HepG2 (cell line): Measurements from ENCODE around the gene WDR7. TPM values are rescaled to one million over a fixed set of nuclear protein-coding genes. Genes with fewer than 3 reads are reported as not detected.

Experiments
- ATAC-seq: fragments of 200-7000 bp; cut with Tn5 transposase; 3 replicates; pipeline ENCODE4 v1.9.1; 2020; ENCODE audit warnings: mild to moderate bottlenecking, moderate library complexity
- BruUV-seq: library from RNA; stranded (reverse); fragments of 400-500 nt; replicated peaks from 2 replicates; lab custom pipeline; 2021; lab: Mats Ljungman, UMichigan
- CTCF ChIA-PET: fragments of 300-600 bp; formaldehyde crosslinking; extraction: SDS; loops from one replicate; lab custom pipeline; 2021; ENCODE audit warnings: low total read pairs, inconsistent platforms, low intra/inter-chr PET ratio; lab: Yijun Ruan, JAX
- POLR2A ChIA-PET: fragments of 350-600 bp; sonication (Branson Sonifier 250); formaldehyde crosslinking; loops from one replicate; lab custom pipeline; 2020; ENCODE audit warnings: antibody characterized with exemption, inconsistent platforms; lab: Yijun Ruan, JAX
- DNase-seq: peaks from one replicate; pipeline ENCODE4 v3.0.0-alpha.2; 2015; ENCODE audit warnings: low spot score
- FAIRE-seq: peaks from 3 replicates; lab custom pipeline; 2011; peaks lifted over from hg19 to GRCh38; lab: Jason Lieb, UNC
- H2AFZ ChIP-seq: one replicate; pipeline ENCODE4 v1.6.1; 2011; ENCODE audit warnings: low read length, inconsistent platforms
- H3K27ac ChIP-seq: fragments of 300-600 bp; 3 replicates; pipeline ENCODE4 v1.8.0; 2011; ENCODE audit warnings: mixed run types, mild to moderate bottlenecking, mixed read lengths, low read length, inconsistent platforms; ENCODE audit not compliant: insufficient read depth; ENCODE audit errors: extremely low read length
- H3K27me3 ChIP-seq, 2 experiments: fragments of 200-600 bp in 1 of 2; 2 replicates in 1 of 2; 3 replicates in 1 of 2; pipeline versions ENCODE4 v1.6.0 to v1.8.0; 2011; ENCODE audit warnings: low read length in 2 of 2, mild to moderate bottlenecking in 2 of 2, moderate library complexity in 2 of 2, inconsistent platforms in 1 of 2; ENCODE audit not compliant: insufficient read depth in 2 of 2, control insufficient read depth in 1 of 2
- H3K36me3 ChIP-seq, 2 experiments: fragments of 200-600 bp in 1 of 2; replicated peaks in 1 of 2; 2 replicates in 1 of 2; 3 replicates in 1 of 2; pipeline versions ENCODE4 v1.5.1 to v1.8.0; 2011; ENCODE audit warnings: low read length in 2 of 2, inconsistent platforms in 1 of 2; ENCODE audit not compliant: insufficient read depth in 2 of 2, control insufficient read depth in 1 of 2
- H3K4me1 ChIP-seq: 2 replicates; pipeline ENCODE4 v1.5.1; 2012; ENCODE audit warnings: low read length, inconsistent platforms; ENCODE audit not compliant: insufficient read depth
- H3K4me2 ChIP-seq: 2 replicates; pipeline ENCODE4 v1.6.0; 2011; ENCODE audit warnings: low read depth, low read length, inconsistent platforms
- H3K4me3 ChIP-seq, 3 experiments: fragments of 200-600 bp in 1 of 3; sonication (generic), shearing (Covaris generic) in 1 of 3; replicated peaks in 1 of 3; 2 replicates each; pipeline ENCODE4 v1.5.1; 2011 to 2016; ENCODE audit warnings: low read length in 3 of 3, inconsistent platforms in 2 of 3, low read depth in 2 of 3, mild to moderate bottlenecking in 2 of 3, control low read depth in 1 of 3, mixed read lengths in 1 of 3; ENCODE audit not compliant: insufficient read depth in 1 of 3
- H3K79me2 ChIP-seq: one replicate; pipeline ENCODE4 v1.6.1; 2011; ENCODE audit warnings: low read length, inconsistent platforms; ENCODE audit not compliant: insufficient read depth
- H3K9ac ChIP-seq: 2 replicates; pipeline ENCODE4 v1.6.0; 2011; ENCODE audit warnings: mild to moderate bottlenecking, low read depth, low read length, inconsistent platforms; ENCODE audit not compliant: insufficient read depth
- H3K9me3 ChIP-seq: 2 replicates; pipeline ENCODE4 v1.5.1; 2012; ENCODE audit warnings: mild to moderate bottlenecking, low read length
- H4K20me1 ChIP-seq: 2 replicates; pipeline ENCODE4 v1.6.0; 2011; ENCODE audit warnings: inconsistent platforms, mild to moderate bottlenecking, low read length, moderate library complexity; ENCODE audit not compliant: insufficient read depth
- NR1H2 ChIP-seq: sonication (generic); formaldehyde crosslinking; IDR thresholded peaks from 2 replicates; pipeline ENCODE4 v1.8.1; 2022; ENCODE audit warnings: low read depth, missing genetic modification reagents, borderline replicate concordance
- NR2F1 ChIP-seq, 2 experiments: fragments of 450-650 bp in 1 of 2; formaldehyde crosslinking in 1 of 2; IDR thresholded peaks; 2 replicates each; pipeline versions ENCODE4 v1.5.0 to v1.6.1; 2016 to 2020; ENCODE audit warnings: mild to moderate bottlenecking in 1 of 2, missing compliant biosample characterization in 1 of 2, missing genetic modification reagents in 1 of 2, moderate library complexity in 1 of 2
- NR2F2 ChIP-seq: IDR thresholded peaks from 2 replicates; pipeline ENCODE4 v1.6.1; 2012; ENCODE audit warnings: low read depth, inconsistent platforms, borderline replicate concordance
- RFX3 ChIP-seq: IDR thresholded peaks from 2 replicates; pipeline ENCODE4 v1.6.1; 2016; ENCODE audit warnings: missing biosample characterization, missing genetic modification reagents
- SCMH1 ChIP-seq: sonication (generic); formaldehyde crosslinking; IDR thresholded peaks from 2 replicates; pipeline ENCODE4 v1.9.0; 2021; ENCODE audit warnings: missing genetic modification reagents, mild to moderate bottlenecking, borderline replicate concordance
- SP2 ChIP-seq: sonication (generic); formaldehyde crosslinking; IDR thresholded peaks from 2 replicates; pipeline ENCODE4 v1.5.1; 2020; ENCODE audit warnings: mild to moderate bottlenecking, missing genetic modification reagents
- TBL1XR1 ChIP-seq: fragments of 150-350 bp; IDR thresholded peaks from 2 replicates; pipeline ENCODE4 v1.6.1; 2014; ENCODE audit warnings: borderline replicate concordance, low read length; ENCODE audit not compliant: partially characterized antibody
- U2AF2 ChIP-seq: fragments of 200-400 bp; formaldehyde crosslinking; IDR thresholded peaks from 2 replicates; pipeline ENCODE4 v1.6.1; 2017; ENCODE audit warnings: low read depth, mild to moderate bottlenecking, low read length
- ZBTB21 ChIP-seq: sonication (generic); formaldehyde crosslinking; IDR thresholded peaks from 2 replicates; pipeline ENCODE4 v1.4.0; 2020; ENCODE audit warnings: missing genetic modification reagents
- ZNF441 ChIP-seq: sonication (generic); formaldehyde crosslinking; IDR thresholded peaks from 2 replicates; pipeline ENCODE4 v1.7.0; 2021; ENCODE audit warnings: missing genetic modification reagents, borderline replicate concordance
- ZNF484 ChIP-seq: sonication (generic); formaldehyde crosslinking; IDR thresholded peaks from 2 replicates; pipeline ENCODE4 v1.5.1; 2020; ENCODE audit warnings: mild to moderate bottlenecking, low read depth, missing genetic modification reagents, borderline replicate concordance
- ZNF546 ChIP-seq: sonication (generic); formaldehyde crosslinking; conservative IDR thresholded peaks from 2 replicates; pipeline ENCODE4 v1.8.1; 2023; ENCODE audit warnings: mild to moderate bottlenecking, missing genetic modification reagents
- ZNF563 ChIP-seq: sonication (generic); formaldehyde crosslinking; IDR thresholded peaks from 2 replicates; pipeline ENCODE4 v1.8.0; 2022; ENCODE audit warnings: mild to moderate bottlenecking, moderate library complexity, missing genetic modification reagents
- ZNF670 ChIP-seq: sonication (generic); formaldehyde crosslinking; IDR thresholded peaks from 2 replicates; pipeline ENCODE4 v1.8.0; 2022; ENCODE audit warnings: mild to moderate bottlenecking, missing genetic modification reagents, borderline replicate concordance
- ZNF883 ChIP-seq: sonication (generic); formaldehyde crosslinking; IDR thresholded peaks from 2 replicates; pipeline ENCODE4 v1.5.1; 2020; ENCODE audit warnings: mild to moderate bottlenecking, missing genetic modification reagents; ENCODE audit errors: not compliant biosample characterization
- WGBS: methylation state at CpG from one replicate; pipeline ENCODE4 v1.1.6; 2017; ENCODE audit warnings: low lambda C conversion rate; 5-methylcytosine and 5-hydroxymethylcytosine counted together
- in situ Hi-C: cut with HindIII; loops from 2 replicates; pipeline ENCODE4 v1.10.0; 2017; ENCODE audit warnings: low pct_unique_long_range_greater_than_20kb; ENCODE audit not compliant: extremely low pct_ligation_motif_present
- intact Hi-C: fragments of 100-400 bp; cut with micrococcal nuclease; formaldehyde crosslinking; loops from one replicate; pipeline ENCODE4 v1.10.0; 2022; ENCODE audit not compliant: unreplicated experiment
- polyA plus RNA-seq, 8 experiments: library from polyadenylated mRNA; depleted of rRNA in 3 of 8; stranded (reverse) in 7 of 8; unstranded in 1 of 8; fragments of >200 nt; fragmentation: Illumina TruSeq in 4 of 8; extraction: Trizol in 4 of 8; gene quantifications; 2 replicates each; pipeline versions ENCODE4 v1.2.1 to v1.2.3, GENCODE V29; 2011 to 2016; ENCODE audit warnings: low read depth in 4 of 8, missing spikeins in 1 of 8, mixed read lengths in 1 of 8; ENCODE audit not compliant: insufficient read depth in 1 of 8
- total RNA-seq, 5 experiments: library from RNA; depleted of rRNA; stranded (reverse); fragments of >200 nt; fragmentation: Illumina TruSeq; extraction: Trizol; gene quantifications; 2 replicates each; pipeline ENCODE4 v1.2.3, GENCODE V29; 2016; ENCODE audit warnings: low read depth in 1 of 5
- TF ChIP-seq, protein P1 (sequence below), 2 experiments: sonication (generic) in 1 of 2; formaldehyde crosslinking in 1 of 2; IDR thresholded peaks; 2 replicates each; pipeline versions ENCODE4 v1.6.1 to v1.9.0; 2014 to 2022; ENCODE audit warnings: antibody characterized with exemption in 1 of 2, borderline replicate concordance in 1 of 2, inconsistent platforms in 1 of 2, low read depth in 1 of 2, missing genetic modification reagents in 1 of 2
- TF ChIP-seq, protein P2 (sequence below): sonication (generic); formaldehyde crosslinking; conservative IDR thresholded peaks from 2 replicates; pipeline ENCODE4 v1.8.1; 2023; ENCODE audit warnings: missing genetic modification reagents

Gene WDR7
- total and polyA plus RNA-seq, 2 of the 13 experiments (the other 11 are each of a cell fraction or from before 2014, with no cell fraction given): 2.0 to 7.8 TPM

DNA sequence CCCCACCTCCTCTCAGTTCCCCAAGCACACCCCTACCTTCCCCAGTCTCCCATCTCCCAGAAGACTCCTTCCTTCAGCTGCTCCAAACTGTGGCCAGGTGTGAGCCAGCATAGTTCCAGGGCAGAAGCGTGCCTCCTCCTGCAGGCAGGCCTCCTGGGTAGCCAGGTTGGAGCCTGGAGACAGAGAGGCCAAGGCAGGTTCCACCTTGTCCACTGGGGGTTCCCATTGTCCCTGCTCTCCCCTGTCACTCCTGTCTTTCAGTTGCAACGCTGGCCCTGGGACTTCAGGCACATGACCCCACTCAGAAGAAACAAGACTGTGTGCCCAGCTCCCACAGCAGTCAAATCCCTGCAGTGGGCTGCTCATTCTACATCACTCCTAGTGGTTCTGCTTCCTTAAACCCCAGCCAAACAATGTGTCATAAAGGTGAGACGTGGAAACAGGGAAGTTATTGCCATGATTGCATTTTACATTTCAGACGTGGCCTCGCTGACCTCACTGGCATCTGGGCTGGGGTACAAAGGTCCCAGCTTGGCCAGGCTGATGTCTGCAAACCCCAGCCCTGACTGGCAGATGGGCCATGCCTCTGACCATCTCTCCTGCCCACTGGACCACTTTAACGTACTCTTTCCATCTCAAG, 399.3 kb downstream of the WDR7 start:
- Histone ChIP-seq H3K4me1 (peaks cover 10% of the 10 kb centered on the region), H2AFZ (no peak overlapping the region), H3K9me3 (no peaks in the 10 kb centered on the region), H3K4me3 (no peak overlapping the region), H3K4me2 (no peak overlapping the region), H3K27ac (no peak overlapping the region), H3K27me3 (peaks cover 3 to 10% of the 10 kb centered on the region in 2 experiments; a peak in 2 of 5 replicates), H4K20me1 (no peaks in the 10 kb centered on the region), H3K36me3 (no peaks in the 10 kb centered on the region), H3K9ac (no peak overlapping the region), H3K79me2 (no peaks in the 10 kb centered on the region)
- BruUV-seq: no TSS peak
- ChIA-PET POLR2A (no interaction called here), CTCF (no interaction called here)
- FAIRE-seq: no peak
- peak; percentile 82 for ATAC-seq
- in situ Hi-C loops (no loop called here), intact Hi-C loops (no loop called here)
- peak; percentile 4 for DNase-seq
- WGBS: 22% methylated on average over 5 of the region's 6 CpGs
- TF ChIP-seq SP2 (CRISPR knock-in tag) (no peak), ZNF883 (no peak), SCMH1 (no peak), ZBTB21 (CRISPR knock-in tag) (peak; percentile 35; the same call in 1 of the 2 replicates), RFX3 (no peak), ZNF563 (CRISPR knock-in tag) (no peak), ZNF670 (CRISPR knock-in tag) (no peak), U2AF2 (no peak), NR1H2 (no peak), ZNF484 (CRISPR knock-in tag) (no peak), ZNF546 (CRISPR knock-in tag) (no peak), ZNF441 (CRISPR knock-in tag) (no peak), NR2F2 (no peak), TBL1XR1 (no peak), NR2F1 (CRISPR knock-in tag; IDR thresholded peaks at IDR 0.05) (peak in 1 of 2 experiments; percentile 49; a peak in 2 of 4 replicates)
- TF ChIP-seq, protein P1, sequence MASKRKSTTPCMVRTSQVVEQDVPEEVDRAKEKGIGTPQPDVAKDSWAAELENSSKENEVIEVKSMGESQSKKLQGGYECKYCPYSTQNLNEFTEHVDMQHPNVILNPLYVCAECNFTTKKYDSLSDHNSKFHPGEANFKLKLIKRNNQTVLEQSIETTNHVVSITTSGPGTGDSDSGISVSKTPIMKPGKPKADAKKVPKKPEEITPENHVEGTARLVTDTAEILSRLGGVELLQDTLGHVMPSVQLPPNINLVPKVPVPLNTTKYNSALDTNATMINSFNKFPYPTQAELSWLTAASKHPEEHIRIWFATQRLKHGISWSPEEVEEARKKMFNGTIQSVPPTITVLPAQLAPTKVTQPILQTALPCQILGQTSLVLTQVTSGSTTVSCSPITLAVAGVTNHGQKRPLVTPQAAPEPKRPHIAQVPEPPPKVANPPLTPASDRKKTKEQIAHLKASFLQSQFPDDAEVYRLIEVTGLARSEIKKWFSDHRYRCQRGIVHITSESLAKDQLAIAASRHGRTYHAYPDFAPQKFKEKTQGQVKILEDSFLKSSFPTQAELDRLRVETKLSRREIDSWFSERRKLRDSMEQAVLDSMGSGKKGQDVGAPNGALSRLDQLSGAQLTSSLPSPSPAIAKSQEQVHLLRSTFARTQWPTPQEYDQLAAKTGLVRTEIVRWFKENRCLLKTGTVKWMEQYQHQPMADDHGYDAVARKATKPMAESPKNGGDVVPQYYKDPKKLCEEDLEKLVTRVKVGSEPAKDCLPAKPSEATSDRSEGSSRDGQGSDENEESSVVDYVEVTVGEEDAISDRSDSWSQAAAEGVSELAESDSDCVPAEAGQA (IDR thresholded peaks at IDR 0.05; ENCODE audit: low read depth): no peak
- TF ChIP-seq, protein P1 (CRISPR knock-in tag; IDR thresholded peaks at IDR 0.05; ENCODE audit: borderline replicate concordance): no peak
- TF ChIP-seq, protein P2, sequence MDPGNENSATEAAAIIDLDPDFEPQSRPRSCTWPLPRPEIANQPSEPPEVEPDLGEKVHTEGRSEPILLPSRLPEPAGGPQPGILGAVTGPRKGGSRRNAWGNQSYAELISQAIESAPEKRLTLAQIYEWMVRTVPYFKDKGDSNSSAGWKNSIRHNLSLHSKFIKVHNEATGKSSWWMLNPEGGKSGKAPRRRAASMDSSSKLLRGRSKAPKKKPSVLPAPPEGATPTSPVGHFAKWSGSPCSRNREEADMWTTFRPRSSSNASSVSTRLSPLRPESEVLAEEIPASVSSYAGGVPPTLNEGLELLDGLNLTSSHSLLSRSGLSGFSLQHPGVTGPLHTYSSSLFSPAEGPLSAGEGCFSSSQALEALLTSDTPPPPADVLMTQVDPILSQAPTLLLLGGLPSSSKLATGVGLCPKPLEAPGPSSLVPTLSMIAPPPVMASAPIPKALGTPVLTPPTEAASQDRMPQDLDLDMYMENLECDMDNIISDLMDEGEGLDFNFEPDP (CRISPR knock-in tag): no peak
